HEK293 (cell line): ENCODE measurements around the gene KPNA4.

Experiments
- ATF2 ChIP-seq: fragments of 450-650 bp; formaldehyde crosslinking; IDR thresholded peaks from 2 replicates; pipeline ENCODE4 v1.5.1; 2016; ENCODE audit warnings: missing biosample characterization, missing genetic modification characterization, low read depth
- FEZF1 ChIP-seq: fragments of 450-650 bp; formaldehyde crosslinking; IDR thresholded peaks from 2 replicates; pipeline ENCODE4 v1.5.1; 2016; ENCODE audit warnings: missing biosample characterization, missing genetic modification characterization
- KLF1 ChIP-seq: fragments of 450-650 bp; formaldehyde crosslinking; IDR thresholded peaks from 2 replicates; pipeline ENCODE4 v1.5.1; 2016; ENCODE audit warnings: missing biosample characterization, missing genetic modification characterization
- KLF16 ChIP-seq: fragments of 450-650 bp; formaldehyde crosslinking; IDR thresholded peaks from 2 replicates; pipeline ENCODE4 v1.5.1; 2017; ENCODE audit warnings: missing biosample characterization, missing genetic modification characterization
- KLF8 ChIP-seq: fragments of 450-650 bp; formaldehyde crosslinking; IDR thresholded peaks from 2 replicates; pipeline ENCODE4 v1.5.1; 2016; ENCODE audit warnings: missing biosample characterization, missing genetic modification characterization
- MEIS1 ChIP-seq: sonication (generic); formaldehyde crosslinking; IDR thresholded peaks from 2 replicates; pipeline ENCODE4 v1.8.1; 2022; ENCODE audit warnings: missing genetic modification reagents, mild to moderate bottlenecking, borderline replicate concordance
- OVOL3 ChIP-seq: fragments of 450-650 bp; formaldehyde crosslinking; IDR thresholded peaks from 2 replicates; pipeline ENCODE4 v1.5.1; 2016; ENCODE audit warnings: missing biosample characterization, missing genetic modification characterization
- SCRT2 ChIP-seq: fragments of 450-650 bp; formaldehyde crosslinking; IDR thresholded peaks from 2 replicates; pipeline ENCODE4 v1.5.1; 2016; ENCODE audit warnings: missing biosample characterization, missing genetic modification characterization
- SP2 ChIP-seq: fragments of 450-650 bp; formaldehyde crosslinking; IDR thresholded peaks from 2 replicates; pipeline ENCODE4 v1.5.1; 2016; ENCODE audit warnings: missing biosample characterization, missing genetic modification characterization
- SP3 ChIP-seq: fragments of 450-650 bp; formaldehyde crosslinking; IDR thresholded peaks from 2 replicates; pipeline ENCODE4 v1.5.1; 2016; ENCODE audit warnings: missing biosample characterization, missing genetic modification characterization
- ZBTB21 ChIP-seq: fragments of 450-650 bp; formaldehyde crosslinking; IDR thresholded peaks from 2 replicates; pipeline ENCODE4 v1.5.1; 2017; ENCODE audit warnings: missing biosample characterization, missing genetic modification characterization
- ZFP41 ChIP-seq: fragments of 450-650 bp; formaldehyde crosslinking; IDR thresholded peaks from 2 replicates; pipeline ENCODE4 v1.5.1; 2016; ENCODE audit warnings: missing biosample characterization, missing genetic modification characterization, borderline replicate concordance
- ZNF10 ChIP-seq: fragments of 450-650 bp; formaldehyde crosslinking; IDR thresholded peaks from 2 replicates; pipeline ENCODE4 v1.5.1; 2017; ENCODE audit warnings: missing biosample characterization, missing genetic modification characterization
- ZNF112 ChIP-seq: fragments of 450-650 bp; formaldehyde crosslinking; IDR thresholded peaks from 2 replicates; pipeline ENCODE4 v1.5.0; 2017; ENCODE audit warnings: missing biosample characterization, missing genetic modification characterization
- ZNF140 ChIP-seq: fragments of 450-650 bp; formaldehyde crosslinking; IDR thresholded peaks from 2 replicates; pipeline ENCODE4 v1.5.1; 2016; ENCODE audit warnings: missing biosample characterization, missing genetic modification characterization
- ZNF24 ChIP-seq: fragments of 450-650 bp; formaldehyde crosslinking; IDR thresholded peaks from 2 replicates; pipeline ENCODE4 v1.5.1; 2016; ENCODE audit warnings: missing biosample characterization, missing genetic modification characterization
- ZNF280D ChIP-seq: fragments of 450-650 bp; formaldehyde crosslinking; IDR thresholded peaks from 2 replicates; pipeline ENCODE4 v1.5.1; 2016; ENCODE audit warnings: missing biosample characterization, missing genetic modification characterization
- ZNF311 ChIP-seq: fragments of 450-650 bp; formaldehyde crosslinking; IDR thresholded peaks from 2 replicates; pipeline ENCODE4 v1.5.1; 2017; ENCODE audit warnings: missing biosample characterization, missing genetic modification characterization, borderline replicate concordance
- ZNF391 ChIP-seq: fragments of 450-650 bp; formaldehyde crosslinking; IDR thresholded peaks from 2 replicates; pipeline ENCODE4 v1.5.1; 2016; ENCODE audit warnings: low read depth, missing biosample characterization, missing genetic modification characterization, borderline replicate concordance
- ZNF473 ChIP-seq: fragments of 450-650 bp; formaldehyde crosslinking; IDR thresholded peaks from 2 replicates; pipeline ENCODE4 v1.5.1; 2017; ENCODE audit warnings: missing biosample characterization, missing genetic modification characterization
- ZNF510 ChIP-seq: fragments of 450-650 bp; formaldehyde crosslinking; IDR thresholded peaks from 2 replicates; pipeline ENCODE4 v1.5.1; 2018; ENCODE audit warnings: mild to moderate bottlenecking, missing genetic modification characterization, missing biosample characterization; ENCODE audit not compliant: insufficient replicate concordance
- ZNF585B ChIP-seq: fragments of 450-650 bp; formaldehyde crosslinking; IDR thresholded peaks from 2 replicates; pipeline ENCODE4 v1.5.1; 2016; ENCODE audit warnings: missing biosample characterization, missing genetic modification characterization
- ZNF660 ChIP-seq: fragments of 450-650 bp; IDR thresholded peaks from 2 replicates; pipeline ENCODE4 v1.5.1; 2018; ENCODE audit warnings: missing biosample characterization, mild to moderate bottlenecking, missing genetic modification characterization
- ZNF776 ChIP-seq: fragments of 450-650 bp; formaldehyde crosslinking; IDR thresholded peaks from 2 replicates; pipeline ENCODE4 v1.5.0; 2017; ENCODE audit warnings: missing biosample characterization, missing genetic modification characterization, borderline replicate concordance
- ZNF777 ChIP-seq: fragments of 450-650 bp; formaldehyde crosslinking; IDR thresholded peaks from 2 replicates; pipeline ENCODE4 v1.5.1; 2017; ENCODE audit warnings: missing biosample characterization, missing genetic modification characterization, borderline replicate concordance
- ZSCAN5A ChIP-seq: fragments of 450-650 bp; formaldehyde crosslinking; IDR thresholded peaks from 2 replicates; pipeline ENCODE4 v1.5.1; 2016; ENCODE audit warnings: missing biosample characterization, missing genetic modification characterization
- TF ChIP-seq, protein P1 (sequence below): fragments of 450-650 bp; formaldehyde crosslinking; IDR thresholded peaks from 2 replicates; pipeline ENCODE4 v1.5.1; 2017; ENCODE audit warnings: missing biosample characterization, missing genetic modification characterization
- TF ChIP-seq, protein P2 (sequence below): fragments of 450-650 bp; formaldehyde crosslinking; IDR thresholded peaks from 2 replicates; pipeline ENCODE4 v1.5.0; 2017; ENCODE audit warnings: missing biosample characterization, missing genetic modification characterization, borderline replicate concordance
- TF ChIP-seq, protein P3 (sequence below): fragments of 450-650 bp; formaldehyde crosslinking; IDR thresholded peaks from 2 replicates; pipeline ENCODE4 v1.5.1; 2017; ENCODE audit warnings: missing biosample characterization, mild to moderate bottlenecking, missing genetic modification characterization, moderate library complexity

Gene KPNA4

DNA sequence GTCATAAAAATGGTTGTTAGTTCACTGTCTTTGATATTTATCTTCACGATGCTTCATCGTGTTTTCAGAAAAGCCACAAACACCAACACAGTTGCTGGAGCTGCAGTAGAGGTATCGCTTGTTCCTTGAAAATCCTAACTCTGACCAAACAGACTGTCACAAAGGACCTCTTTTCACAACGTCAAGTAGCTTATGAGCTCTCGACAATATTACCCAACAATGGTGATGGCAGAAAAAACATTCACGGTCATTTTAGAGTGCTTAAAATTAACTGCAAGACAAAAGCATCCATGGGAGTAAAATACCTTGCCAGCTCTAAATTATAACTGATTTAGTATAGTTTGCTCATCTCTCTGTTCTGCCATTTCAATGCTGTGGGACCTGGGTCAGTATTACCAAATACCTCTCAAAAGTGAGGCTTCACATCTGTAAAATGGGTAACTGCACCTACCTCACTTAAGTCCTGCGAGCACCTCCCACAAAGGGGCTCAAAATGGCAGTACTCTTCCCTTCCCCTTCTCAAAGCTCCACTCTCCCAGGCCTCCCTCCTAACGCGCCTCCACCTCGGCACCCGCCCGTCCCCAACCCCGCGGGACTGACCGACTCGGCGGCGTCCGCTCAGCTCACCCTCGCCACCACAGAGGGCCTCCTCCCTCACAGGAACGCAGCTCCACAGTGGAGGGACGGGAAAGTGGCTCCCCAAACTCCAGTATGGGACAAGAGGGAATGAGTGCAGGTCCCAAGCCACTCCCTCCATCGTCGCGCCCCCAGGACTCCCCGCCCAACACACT lies 116.3 kb downstream of the KPNA4 start (continued):
- TF ChIP-seq ATF2 (tag by site-specific recombination) = no peak
- TF ChIP-seq ZFP41 (tag by site-specific recombination) = no peak
- TF ChIP-seq ZNF585B = no peak
- TF ChIP-seq ZBTB21 = no peak
- no peak for TF ChIP-seq SP2
- TF ChIP-seq ZNF777 (tag by site-specific recombination) = peak; percentile 36; the same call in 1 of the 2 replicates
- no peak for TF ChIP-seq ZNF10 (tag by site-specific recombination)
- TF ChIP-seq ZNF112 (tag by site-specific recombination) = no peak
- TF ChIP-seq ZNF391 (tag by site-specific recombination) = no peak
- TF ChIP-seq FEZF1 = no peak
- TF ChIP-seq ZNF311 (tag by site-specific recombination) = no peak
- TF ChIP-seq KLF16 (tag by site-specific recombination) = peak; percentile 57; the same call in 1 of the 2 replicates
- no peak for TF ChIP-seq SP3 (tag by site-specific recombination)
- no peak for TF ChIP-seq ZNF660 (tag by site-specific recombination)
- TF ChIP-seq SCRT2 (tag by site-specific recombination) = no peak
- TF ChIP-seq ZNF776 = no peak
- TF ChIP-seq, protein P1, sequence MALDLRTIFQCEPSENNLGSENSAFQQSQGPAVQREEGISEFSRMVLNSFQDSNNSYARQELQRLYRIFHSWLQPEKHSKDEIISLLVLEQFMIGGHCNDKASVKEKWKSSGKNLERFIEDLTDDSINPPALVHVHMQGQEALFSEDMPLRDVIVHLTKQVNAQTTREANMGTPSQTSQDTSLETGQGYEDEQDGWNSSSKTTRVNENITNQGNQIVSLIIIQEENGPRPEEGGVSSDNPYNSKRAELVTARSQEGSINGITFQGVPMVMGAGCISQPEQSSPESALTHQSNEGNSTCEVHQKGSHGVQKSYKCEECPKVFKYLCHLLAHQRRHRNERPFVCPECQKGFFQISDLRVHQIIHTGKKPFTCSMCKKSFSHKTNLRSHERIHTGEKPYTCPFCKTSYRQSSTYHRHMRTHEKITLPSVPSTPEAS (tag by site-specific recombination) = no peak
- TF ChIP-seq ZNF473 (tag by site-specific recombination) = no peak
- TF ChIP-seq ZSCAN5A (tag by site-specific recombination) = 0 out of 2 replicates have a peak, but pooled peaks have one; percentile 43
- TF ChIP-seq OVOL3 = no peak
- 0 out of 2 replicates have a peak, but pooled peaks have one; percentile 72 for TF ChIP-seq KLF8 (tag by site-specific recombination)
- TF ChIP-seq ZNF140 (tag by site-specific recombination) = no peak
- no peak; the same call in 1 of the 2 replicates for TF ChIP-seq KLF1 (tag by site-specific recombination)
- TF ChIP-seq ZNF280D = peak; percentile 80; the same call in 1 of the 2 replicates
- TF ChIP-seq MEIS1 (CRISPR knock-in tag) = no peak
- TF ChIP-seq, protein P2, sequence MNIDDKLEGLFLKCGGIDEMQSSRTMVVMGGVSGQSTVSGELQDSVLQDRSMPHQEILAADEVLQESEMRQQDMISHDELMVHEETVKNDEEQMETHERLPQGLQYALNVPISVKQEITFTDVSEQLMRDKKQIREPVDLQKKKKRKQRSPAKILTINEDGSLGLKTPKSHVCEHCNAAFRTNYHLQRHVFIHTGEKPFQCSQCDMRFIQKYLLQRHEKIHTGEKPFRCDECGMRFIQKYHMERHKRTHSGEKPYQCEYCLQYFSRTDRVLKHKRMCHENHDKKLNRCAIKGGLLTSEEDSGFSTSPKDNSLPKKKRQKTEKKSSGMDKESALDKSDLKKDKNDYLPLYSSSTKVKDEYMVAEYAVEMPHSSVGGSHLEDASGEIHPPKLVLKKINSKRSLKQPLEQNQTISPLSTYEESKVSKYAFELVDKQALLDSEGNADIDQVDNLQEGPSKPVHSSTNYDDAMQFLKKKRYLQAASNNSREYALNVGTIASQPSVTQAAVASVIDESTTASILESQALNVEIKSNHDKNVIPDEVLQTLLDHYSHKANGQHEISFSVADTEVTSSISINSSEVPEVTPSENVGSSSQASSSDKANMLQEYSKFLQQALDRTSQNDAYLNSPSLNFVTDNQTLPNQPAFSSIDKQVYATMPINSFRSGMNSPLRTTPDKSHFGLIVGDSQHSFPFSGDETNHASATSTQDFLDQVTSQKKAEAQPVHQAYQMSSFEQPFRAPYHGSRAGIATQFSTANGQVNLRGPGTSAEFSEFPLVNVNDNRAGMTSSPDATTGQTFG (tag by site-specific recombination) = no peak
- TF ChIP-seq, protein P3, sequence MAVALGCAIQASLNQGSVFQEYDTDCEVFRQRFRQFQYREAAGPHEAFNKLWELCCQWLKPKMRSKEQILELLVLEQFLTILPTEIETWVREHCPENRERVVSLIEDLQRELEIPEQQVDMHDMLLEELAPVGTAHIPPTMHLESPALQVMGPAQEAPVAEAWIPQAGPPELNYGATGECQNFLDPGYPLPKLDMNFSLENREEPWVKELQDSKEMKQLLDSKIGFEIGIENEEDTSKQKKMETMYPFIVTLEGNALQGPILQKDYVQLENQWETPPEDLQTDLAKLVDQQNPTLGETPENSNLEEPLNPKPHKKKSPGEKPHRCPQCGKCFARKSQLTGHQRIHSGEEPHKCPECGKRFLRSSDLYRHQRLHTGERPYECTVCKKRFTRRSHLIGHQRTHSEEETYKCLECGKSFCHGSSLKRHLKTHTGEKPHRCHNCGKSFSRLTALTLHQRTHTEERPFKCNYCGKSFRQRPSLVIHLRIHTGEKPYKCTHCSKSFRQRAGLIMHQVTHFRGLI (tag by site-specific recombination) = no peak
- TF ChIP-seq ZNF510 = no peak
- TF ChIP-seq ZNF24 = 0 out of 2 replicates have a peak, but pooled peaks have one; percentile 54
